ENCODE data around the gene NOL3. TPM values are rescaled to one million over a fixed set of nuclear protein-coding genes. Genes with fewer than 3 reads are reported as not detected.

Gene NOL3
- total and polyA plus RNA-seq, 3 donors from 2014 or later: 11.8 to 34.9 (median 16.2) TPM

- H3K4me3 ChIP-seq: peak overlapping the region; percentile 63 to 64
- whole genome bisulfite sequencing, 2 donors: 10 to 11% methylated on average over 41 to 64 of the region's 94 CpGs
- H3K27ac ChIP-seq: peak overlapping the region; percentile 76 to 94
- H3K27me3 ChIP-seq: no peaks in the 10 kb centered on the region
- H3K9me3 ChIP-seq: no peaks in the 10 kb centered on the region
- intact Hi-C loops (cut with DNase I; ENCODE audit: low total_unique reads): no loop called here
- H3K36me3 ChIP-seq (ENCODE audit: low read depth, missing control alignments): no peaks in the 10 kb centered on the region
- peaks cover 9% of the 10 kb centered on the region for H3K4me1 ChIP-seq
- TF ChIP-seq, protein P1, sequence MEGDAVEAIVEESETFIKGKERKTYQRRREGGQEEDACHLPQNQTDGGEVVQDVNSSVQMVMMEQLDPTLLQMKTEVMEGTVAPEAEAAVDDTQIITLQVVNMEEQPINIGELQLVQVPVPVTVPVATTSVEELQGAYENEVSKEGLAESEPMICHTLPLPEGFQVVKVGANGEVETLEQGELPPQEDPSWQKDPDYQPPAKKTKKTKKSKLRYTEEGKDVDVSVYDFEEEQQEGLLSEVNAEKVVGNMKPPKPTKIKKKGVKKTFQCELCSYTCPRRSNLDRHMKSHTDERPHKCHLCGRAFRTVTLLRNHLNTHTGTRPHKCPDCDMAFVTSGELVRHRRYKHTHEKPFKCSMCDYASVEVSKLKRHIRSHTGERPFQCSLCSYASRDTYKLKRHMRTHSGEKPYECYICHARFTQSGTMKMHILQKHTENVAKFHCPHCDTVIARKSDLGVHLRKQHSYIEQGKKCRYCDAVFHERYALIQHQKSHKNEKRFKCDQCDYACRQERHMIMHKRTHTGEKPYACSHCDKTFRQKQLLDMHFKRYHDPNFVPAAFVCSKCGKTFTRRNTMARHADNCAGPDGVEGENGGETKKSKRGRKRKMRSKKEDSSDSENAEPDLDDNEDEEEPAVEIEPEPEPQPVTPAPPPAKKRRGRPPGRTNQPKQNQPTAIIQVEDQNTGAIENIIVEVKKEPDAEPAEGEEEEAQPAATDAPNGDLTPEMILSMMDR (IDR thresholded peaks at IDR 0.05): peak in 1 of 3 experiments; percentile 13
- TF ChIP-seq POLR2A (IDR thresholded peaks at IDR 0.05): no peak
- peak; percentile 72 for DNase-seq
Measured at GRCh38 chr16:67150047-67150832, 20.1 kb upstream of the NOL3 start.

DNA sequence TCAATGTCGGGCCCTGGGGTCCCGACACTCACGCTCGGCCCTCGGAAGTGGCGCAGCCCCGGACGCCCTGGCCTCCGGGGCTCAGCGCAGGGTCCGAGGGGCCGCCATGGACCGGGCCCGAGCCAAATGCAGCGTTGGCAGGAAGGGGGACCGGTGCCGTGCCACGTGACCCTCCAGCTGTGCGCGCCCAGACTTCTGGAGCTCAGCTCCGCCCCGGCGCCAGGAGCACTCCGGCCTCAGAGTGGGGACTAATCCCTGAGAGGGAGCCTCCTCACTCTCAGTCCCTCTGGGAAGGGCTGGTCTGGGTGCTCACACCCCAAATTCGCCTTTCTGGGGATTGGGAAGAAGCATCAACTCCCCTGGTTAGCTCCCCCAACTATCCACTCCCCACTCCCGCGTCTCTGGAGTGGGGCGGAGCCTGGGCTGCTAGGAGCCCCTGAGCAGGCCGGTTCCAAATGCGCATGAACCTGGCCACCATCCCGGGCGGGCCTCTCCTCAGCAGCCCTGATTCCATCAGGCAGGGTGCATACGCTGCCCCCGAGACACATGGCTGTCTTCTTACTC is 19.4 kb upstream of the NOL3 start, which contains the start of gene B3GNT9:
Gene B3GNT9, minus strand, starts transcription at position 166 of the 564 bp plus-strand sequence. CDS start 513 bp downstream, outside the sequence.
- peak within 1 kb of the TSS; percentile 76 to 94 for H3K27ac ChIP-seq
- 1 to 2% methylated on average over 13 to 31 of the region's 34 CpGs for WGBS, 2 donors
- intact Hi-C loops (cut with DNase I; ENCODE audit: low total_unique reads): no loop called here
- H3K27me3 ChIP-seq: no peaks in the 10 kb centered on the region
- peak; percentile 83 for DNase-seq
- H3K36me3 ChIP-seq (ENCODE audit: low read depth, missing control alignments): no peaks in the 10 kb centered on the region
- H3K4me3 ChIP-seq: peak within 1 kb of the TSS; percentile 63 to 64
- H3K4me1 ChIP-seq: peaks cover 15% of the 10 kb centered on the region
- no peaks in the 10 kb centered on the region for H3K9me3 ChIP-seq
- TF ChIP-seq, protein P1 (IDR thresholded peaks at IDR 0.05): no peak

- peak overlapping the region in 1 of 2 donors; percentile 64 for H3K4me3 ChIP-seq
- intact Hi-C loops (cut with DNase I; ENCODE audit: low total_unique reads): no loop called here
- no peaks in the 10 kb centered on the region for H3K36me3 ChIP-seq (ENCODE audit: low read depth, missing control alignments)
- H3K4me1 ChIP-seq: peaks cover 16% of the 10 kb centered on the region
- no peaks in the 10 kb centered on the region for H3K27me3 ChIP-seq
- WGBS, 2 donors: 51 to 100% methylated on average over 1 to 8 of the region's 8 CpGs
- TF ChIP-seq, protein P1 (IDR thresholded peaks at IDR 0.05): no peak
- no peak for DNase-seq
- H3K27ac ChIP-seq: peak overlapping the region; percentile 29 to 94
- H3K9me3 ChIP-seq: no peaks in the 10 kb centered on the region
Measured at GRCh38 chr16:67151431-67152097, 18.8 kb upstream of the NOL3 start.

DNA sequence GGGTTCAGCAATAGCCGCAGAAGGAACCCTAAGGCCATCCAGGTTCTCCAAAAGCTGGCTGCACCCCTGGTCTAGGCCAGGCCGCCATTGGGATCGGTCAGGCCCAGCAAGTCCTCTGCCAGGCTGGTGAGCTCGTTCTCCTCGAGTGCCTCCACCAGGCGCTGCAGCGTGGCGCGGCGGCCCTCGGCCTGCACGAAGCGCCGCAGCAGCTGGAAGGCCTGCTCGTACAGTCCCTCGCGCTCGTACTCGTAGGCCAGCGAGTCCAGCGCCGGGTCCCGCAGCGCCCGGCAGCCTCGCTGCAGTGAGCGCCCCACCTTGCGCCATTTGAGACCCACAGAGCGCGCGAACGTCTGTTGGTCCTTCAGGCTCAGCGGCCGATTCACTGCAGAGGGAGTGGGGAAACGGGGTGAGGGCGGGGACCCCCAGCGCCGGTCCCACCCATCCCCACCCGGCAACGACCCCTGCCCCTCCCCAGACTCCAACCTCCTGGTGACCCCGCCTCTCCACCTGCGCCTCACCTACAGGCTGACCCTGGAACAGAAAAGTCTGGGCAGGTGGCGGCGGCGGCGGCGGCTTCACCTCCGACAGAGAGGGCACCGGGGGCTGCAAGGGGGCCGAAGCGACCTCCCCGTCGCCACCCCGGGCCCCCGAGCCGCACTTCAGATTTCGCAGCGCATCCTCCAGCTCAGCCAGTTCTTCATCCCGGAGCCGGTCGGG is 15.6 kb upstream of the NOL3 start:
- TF ChIP-seq POLR2A (IDR thresholded peaks at IDR 0.05): no peak
- TF ChIP-seq, protein P1 (IDR thresholded peaks at IDR 0.05): no peak
- no peaks in the 10 kb centered on the region for H3K9me3 ChIP-seq
- H3K4me3 ChIP-seq: peak overlapping the region; percentile 29 to 50
- peaks cover 16% of the 10 kb centered on the region for H3K4me1 ChIP-seq
- H3K27me3 ChIP-seq: no peaks in the 10 kb centered on the region
- DNase-seq: no peak
- H3K27ac ChIP-seq: no peak overlapping the region
- 32 to 36% methylated on average over 18 to 51 of the region's 61 CpGs for WGBS, 2 donors
- intact Hi-C loops (cut with DNase I; ENCODE audit: low total_unique reads): loop anchor here (5.0 kb wide), 1 partner anchor 177 kb away; no protein-coding TSS in a partner anchor
- no peaks in the 10 kb centered on the region for H3K36me3 ChIP-seq (ENCODE audit: low read depth, missing control alignments)
